GM19239 (cell line): ENCODE results near the gene ACAP2.
"Not testable (repeated sequence)": the region's sequence is repeated elsewhere in the genome, so short reads cannot be mapped to it uniquely, and the experiment has no call there.

Experiments used
- DNase-seq: peaks from one replicate; pipeline ENCODE4 v3.0.0; 2011; ENCODE audit warnings: low spot score; ENCODE audit not compliant: insufficient read length
- FAIRE-seq: peaks from 2 replicates; lab custom pipeline; 2011; peaks lifted over from hg19 to GRCh38; lab: Jason Lieb, UNC

The ACAP2 gene

DNA sequence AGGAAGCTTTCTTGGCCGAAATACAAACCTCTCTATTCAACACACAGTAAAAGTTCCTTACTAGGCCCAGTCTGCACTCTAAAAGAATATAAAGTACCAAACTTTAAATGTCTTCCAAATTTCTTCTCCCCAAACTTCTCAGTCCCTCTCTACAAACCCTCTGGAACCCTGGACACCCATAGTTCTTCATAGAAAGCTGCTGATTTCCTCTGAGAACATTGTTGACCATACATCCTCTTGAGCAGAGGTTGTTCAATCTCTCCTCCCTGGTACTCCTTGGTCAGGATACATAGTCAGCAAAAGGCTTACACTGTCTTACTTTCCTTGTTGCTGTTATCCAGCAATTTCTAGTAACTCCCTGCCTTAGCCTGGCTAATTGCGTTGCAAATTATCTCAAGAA lies 3.1 kb upstream of the ACAP2 start:
- no peak for DNase-seq
- FAIRE-seq, result no peak

DNA sequence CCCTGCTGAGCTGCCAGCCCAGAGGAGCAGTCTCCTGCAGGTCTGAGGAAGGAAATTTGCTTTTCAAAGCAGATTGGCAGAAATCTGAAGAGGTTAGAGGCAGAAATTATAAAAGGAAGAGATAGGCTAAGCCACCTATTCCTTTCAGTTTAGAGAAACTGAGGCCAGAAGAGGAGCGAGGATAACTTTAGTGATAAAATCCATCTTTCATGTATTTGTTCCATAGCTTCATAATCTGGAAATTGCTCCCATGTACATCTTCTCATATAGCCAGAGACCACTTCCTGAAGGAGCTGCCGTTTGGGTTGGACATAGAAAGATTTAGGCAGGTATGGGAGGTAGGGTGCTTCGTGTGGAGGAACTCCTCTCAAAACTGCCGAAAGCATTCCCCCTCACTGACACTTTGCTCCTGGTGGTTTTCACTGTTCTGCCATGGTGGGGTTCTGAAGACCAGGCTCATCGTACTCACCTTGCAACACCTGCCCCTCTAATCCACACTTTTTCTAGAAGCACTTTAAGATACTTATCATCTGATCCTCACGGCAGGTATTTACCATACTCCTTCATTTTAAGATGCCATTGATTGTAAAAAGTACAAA lies 670 bp upstream of the ACAP2 start:
- DNase-seq (no peak), FAIRE-seq (no peak)

DNA sequence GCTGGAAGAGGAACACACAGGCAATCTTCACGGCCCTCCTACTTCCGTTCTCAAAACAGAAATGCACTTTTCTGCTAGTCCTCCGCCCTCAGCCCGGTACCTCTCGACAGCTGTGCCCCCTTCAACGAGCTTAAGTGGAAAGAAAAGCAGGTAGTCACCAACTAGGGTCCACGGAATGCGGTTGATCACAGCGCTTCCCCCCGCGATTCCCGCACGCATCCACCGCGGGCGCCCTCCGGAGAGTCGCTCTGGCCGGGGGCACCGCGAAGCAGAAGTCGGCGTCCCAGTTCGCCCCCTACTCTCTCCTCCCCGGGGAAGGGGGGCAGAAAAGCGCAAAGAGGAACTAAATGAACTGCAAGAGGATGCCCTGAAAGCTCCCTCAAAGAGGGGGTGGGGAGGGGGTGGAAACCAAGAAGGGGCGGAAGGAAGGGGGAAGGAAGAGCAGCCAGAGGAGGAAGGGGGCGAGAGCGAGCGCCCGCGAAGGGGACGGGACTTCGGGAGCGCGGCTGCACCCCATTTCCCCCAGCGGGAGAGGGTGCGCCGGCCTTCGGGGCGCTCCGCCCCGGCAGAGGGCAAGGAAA lies 738 bp downstream of the ACAP2 start:
- FAIRE-seq, result peak; percentile 69

GRCh38 chr3:195441476-195441991 lies 1.3 kb downstream of the ACAP2 start:
- FAIRE-seq, result no peak
- no peak for DNase-seq

More for the DNA sequence above, 738 bp downstream of the ACAP2 start:
- no peak for DNase-seq

DNA sequence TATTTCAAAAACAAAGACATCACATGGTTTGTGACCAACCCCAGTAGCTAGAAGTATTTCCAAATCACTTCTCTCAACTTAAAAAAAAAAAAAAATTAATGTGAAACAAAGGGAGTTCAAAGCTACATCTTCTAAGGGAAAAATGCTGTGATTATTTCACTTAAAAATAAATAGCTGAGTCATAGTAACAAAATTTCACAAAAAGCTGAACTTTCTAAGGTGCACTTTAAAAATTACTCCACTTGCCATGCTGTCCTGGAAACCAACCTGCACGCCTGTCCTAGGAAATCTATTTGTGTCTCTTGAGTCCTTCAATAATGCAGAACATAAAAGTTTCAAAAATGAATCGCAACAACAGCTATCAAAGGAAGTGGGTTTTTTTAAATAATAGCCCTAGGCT lies 1.8 kb downstream of the ACAP2 start:
- FAIRE-seq, result peak; percentile 68

GRCh38 chr3:195440379-195440778 lies 2.4 kb downstream of the ACAP2 start:
- FAIRE-seq (peak; percentile 61), DNase-seq (no peak)

More for the DNA sequence above, 1.8 kb downstream of the ACAP2 start:
- DNase-seq, result no peak

- DNase-seq (no peak), FAIRE-seq (no peak)
Observed at GRCh38 chr3:195438371-195438770, 4.4 kb downstream of the ACAP2 start.

GRCh38 chr3:195425849-195426248 lies 17.0 kb downstream of the ACAP2 start:
- no peak for FAIRE-seq
- no peak for DNase-seq

- no peak for DNase-seq
- FAIRE-seq, result no peak
Observed at GRCh38 chr3:195423818-195424217, 19.0 kb downstream of the ACAP2 start.

DNA sequence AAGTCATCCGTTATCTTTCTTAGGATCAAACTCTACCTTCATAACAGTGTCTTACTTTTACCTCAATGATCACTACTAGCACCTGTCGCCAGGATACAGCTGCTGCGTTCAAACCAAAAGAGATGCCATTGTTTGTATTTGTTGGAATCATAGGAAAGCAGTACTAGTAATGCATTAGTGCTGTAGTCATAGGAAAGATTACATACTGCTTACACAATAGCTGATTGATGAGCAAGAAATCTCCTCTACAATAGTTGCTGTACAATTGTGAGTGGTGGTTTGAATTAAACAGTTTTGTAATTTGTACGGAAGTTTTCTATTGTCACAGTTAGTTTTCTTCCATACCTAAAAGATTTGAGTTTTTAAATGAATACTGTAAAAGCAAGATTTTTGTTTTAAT lies 21.4 kb downstream of the ACAP2 start:
- FAIRE-seq (peak; percentile 61), DNase-seq (no peak)

DNA sequence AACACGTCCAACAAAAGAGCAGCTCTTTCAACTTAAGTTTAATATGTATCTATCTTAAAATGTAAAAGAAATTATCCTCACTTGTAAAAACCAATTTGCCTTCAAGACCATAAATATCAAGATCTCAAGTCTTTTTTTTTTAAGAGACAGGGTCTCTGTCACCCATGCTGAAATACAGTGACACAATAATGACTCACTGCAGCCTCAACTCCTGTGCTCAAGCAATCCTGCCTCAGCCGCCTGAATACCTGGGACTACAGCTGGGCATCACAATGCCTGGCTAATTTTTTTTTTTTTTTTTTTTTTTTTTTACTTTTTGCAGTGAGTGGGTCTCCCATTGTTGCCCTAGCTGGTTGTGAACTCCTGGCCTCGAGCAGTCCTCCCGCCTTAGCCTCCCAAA lies 26.0 kb downstream of the ACAP2 start:
- DNase-seq (no peak), FAIRE-seq (no peak)

GRCh38 chr3:195411836-195412235 lies 31.0 kb downstream of the ACAP2 start:
- FAIRE-seq (no peak), DNase-seq (no peak)

- DNase-seq (no peak), FAIRE-seq (no peak)
Observed at GRCh38 chr3:195410546-195410945, 32.3 kb downstream of the ACAP2 start.

GRCh38 chr3:195407531-195408409 lies 35.0 kb downstream of the ACAP2 start:
- FAIRE-seq (peak; percentile 85), DNase-seq (no peak)

GRCh38 chr3:195405651-195406050 lies 37.2 kb downstream of the ACAP2 start:
- DNase-seq, result no peak
- no peak for FAIRE-seq

DNA sequence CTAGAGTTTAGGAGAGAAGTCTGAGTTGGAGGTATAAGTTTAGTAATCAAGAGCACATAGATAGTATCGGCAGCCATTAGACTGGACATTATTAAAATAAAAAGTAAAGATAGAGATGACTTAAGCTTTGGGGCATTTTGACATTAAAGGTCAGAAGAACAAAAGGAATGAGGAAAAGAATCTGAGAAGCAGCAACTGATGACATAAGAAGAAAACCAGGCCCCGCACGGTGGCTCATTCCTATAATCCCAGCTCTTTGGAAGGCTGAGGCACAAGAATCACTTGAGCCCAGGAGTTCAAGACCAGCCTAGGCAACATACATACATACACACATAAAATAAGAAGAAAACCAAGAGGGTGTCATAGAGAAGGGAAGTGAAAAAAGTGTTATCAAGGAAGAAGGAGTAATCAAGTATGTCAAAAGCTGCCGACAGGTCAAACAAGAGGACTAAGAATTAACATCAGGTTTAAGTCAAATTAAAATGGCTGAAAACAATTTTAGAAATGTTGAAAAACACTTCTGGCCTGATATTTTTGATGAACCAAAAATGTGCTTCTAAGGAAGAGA lies 38.9 kb downstream of the ACAP2 start:
- DNase-seq (no peak), FAIRE-seq (no peak)

DNA sequence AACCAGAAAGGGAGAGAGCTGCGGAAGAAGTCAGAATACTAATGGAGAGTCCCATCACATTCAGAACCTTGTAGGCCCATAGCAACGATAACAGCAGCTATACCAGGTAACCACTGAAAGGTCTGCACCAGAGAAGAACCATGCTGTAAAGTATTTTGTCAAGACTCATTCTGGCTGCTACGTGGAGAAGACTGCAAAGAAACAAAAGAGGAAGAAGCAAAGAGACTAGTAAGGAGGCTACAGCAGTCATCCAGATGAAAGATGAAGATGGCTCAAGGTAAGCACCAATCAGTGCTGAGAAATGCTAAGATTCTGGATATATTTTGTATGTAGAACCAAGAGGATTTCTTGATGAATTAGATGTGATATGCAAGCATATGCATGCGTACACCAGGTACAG lies 39.6 kb downstream of the ACAP2 start:
- DNase-seq (no peak), FAIRE-seq (no peak)

- FAIRE-seq, result no peak
- DNase-seq, result no peak
Observed at GRCh38 chr3:195401943-195402342, 40.9 kb downstream of the ACAP2 start.

DNA sequence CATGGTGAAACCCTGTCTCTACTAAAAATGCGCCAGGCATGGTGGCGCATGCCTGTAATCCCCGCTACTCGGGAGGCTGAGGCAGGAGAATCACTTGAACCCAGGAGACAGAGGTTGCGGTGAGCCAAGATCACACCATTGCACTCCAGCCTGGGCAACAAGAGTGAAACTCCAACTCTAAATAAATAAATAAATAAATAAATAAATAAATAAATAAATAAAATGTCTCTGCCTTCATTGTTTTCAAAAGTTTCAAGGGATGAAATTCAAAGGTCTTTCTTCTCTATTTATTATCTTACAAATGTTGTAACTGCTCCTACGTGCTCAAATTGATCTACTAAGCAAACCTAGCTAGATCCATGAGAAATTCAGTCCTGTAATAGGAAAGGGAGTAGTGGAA lies 44.4 kb downstream of the ACAP2 start:
- not testable (repeated sequence) for FAIRE-seq, DNase-seq

- FAIRE-seq, result peak; percentile 61
- DNase-seq, result no peak
Observed at GRCh38 chr3:195397524-195397923, 45.3 kb downstream of the ACAP2 start.
